HG03025 (cell line): ENCODE data around the gene M1AP.

ENCODE experiments used
- ATAC-seq: cut with Tn5 transposase; IDR thresholded peaks from one replicate; pipeline ENCODE4 v1.9.1; 2021; ENCODE audit warnings: mild to moderate bottlenecking, moderate library complexity; ENCODE audit not compliant: unreplicated experiment, low FRiP score

M1AP gene

DNA sequence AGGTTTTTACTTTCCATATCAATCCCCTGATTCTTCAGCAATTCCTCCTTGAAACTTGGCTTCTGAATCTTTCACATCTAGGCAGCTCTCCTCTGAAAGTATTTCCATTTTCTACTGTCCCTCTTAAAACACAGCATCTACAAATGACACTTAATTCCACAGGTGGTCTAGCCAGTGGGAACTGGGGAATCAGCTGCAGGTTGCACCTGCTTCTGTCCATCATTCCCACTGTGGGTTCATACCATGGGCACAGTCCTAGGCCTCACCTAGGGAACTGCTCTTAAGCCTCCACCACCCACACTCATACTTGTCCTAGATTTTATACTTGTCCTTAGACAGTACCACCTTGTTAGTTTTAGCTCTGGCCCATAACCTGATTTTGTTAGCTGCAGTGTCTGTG is 96.6 kb downstream of the M1AP start:
- ATAC-seq, result no peak

DNA sequence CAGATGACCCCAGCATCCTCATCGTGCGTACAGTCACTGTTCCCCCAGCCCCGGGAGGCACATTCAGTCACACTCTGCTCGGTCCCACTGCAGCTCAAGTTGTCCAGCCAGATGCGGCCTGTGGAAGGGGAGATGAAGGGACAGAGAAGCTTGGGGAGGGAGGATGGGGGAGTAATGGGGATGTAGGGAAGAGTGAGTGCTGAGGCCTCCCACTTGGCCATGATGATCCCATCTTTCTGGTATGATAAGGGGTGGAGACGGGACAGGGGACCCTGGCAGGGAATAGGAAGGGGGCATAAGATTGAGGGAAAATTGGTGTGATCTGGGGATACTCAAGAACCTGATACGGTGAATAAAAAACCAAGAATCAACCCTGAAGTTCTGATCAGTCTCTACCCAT is 97.9 kb downstream of the M1AP start:
- ATAC-seq, result no peak

DNA sequence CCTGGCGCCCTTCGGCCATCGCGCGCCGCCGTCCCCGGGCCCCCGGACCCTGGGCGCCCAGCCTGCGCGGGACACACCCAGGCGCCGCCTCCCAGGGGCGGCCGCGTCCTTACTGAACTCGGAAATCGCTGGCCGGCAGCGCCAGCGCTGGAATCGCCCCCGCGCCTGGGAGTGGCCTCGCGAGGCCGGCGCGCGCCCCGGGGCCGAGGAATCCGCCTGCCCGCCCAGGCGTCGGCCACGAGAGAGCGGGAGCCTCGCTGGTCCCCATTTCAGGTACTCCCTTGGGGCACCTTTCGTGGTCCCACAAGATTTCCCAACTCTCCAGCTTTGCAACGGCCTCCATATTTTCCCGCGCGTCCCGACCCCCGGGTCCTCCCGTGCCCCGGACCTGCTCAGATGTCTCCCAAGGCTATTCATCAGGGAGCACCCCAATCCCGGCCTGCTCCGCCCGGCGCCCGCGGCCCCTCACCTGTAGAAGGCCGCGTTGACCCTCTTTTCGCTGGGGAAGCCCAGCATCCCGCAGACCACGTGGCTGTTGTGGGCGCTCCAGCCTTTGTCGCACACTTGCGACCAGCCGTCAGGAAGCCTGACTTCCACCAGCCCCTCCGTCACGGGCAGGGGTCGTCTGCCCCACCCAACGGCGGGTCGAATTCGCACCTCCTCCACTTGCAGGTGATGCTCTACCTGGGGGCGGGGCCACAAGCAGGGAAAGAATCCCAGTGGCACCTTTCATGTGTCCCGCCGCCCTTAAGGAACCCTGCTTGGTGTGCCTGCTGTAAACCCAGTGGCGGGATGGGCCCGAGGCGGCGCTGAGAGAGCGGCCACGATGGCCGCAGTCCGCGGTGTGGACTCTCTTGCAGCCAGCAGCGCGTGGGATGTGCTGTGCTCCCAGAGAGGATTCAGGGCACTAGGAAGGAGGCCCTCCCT is 99.0 kb downstream of the M1AP start:
- no peak for ATAC-seq

DNA sequence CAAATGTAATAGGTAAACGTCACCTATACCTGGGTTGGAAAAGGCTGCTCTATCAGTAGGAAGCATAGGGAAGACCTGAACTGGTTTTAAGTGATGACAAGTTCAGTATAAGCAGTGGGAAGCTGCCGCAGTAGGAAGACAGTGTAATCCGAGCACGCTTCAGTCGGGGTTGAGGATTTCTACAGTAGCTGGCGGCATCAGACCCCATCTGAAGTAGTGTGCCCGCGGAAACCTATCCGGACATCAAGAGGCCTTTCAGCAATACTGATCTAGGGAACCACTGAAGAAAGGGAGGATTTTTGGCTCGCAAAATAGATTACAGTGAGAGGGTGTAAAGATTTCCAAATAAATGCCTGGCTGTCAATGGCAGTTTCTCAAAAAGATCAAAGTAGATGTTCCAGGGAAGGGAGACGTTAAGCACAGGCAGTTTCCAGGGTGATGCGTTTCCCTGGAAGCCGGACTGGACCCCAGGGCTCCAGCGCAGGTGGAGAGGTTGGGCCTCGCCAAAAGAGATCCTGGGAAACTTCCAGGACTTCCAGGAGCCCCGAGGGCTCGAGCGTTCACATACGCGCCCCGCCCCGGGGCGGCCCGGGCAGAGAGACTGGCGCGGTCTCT is 99.7 kb downstream of the M1AP start:
- ATAC-seq, result no peak

DNA sequence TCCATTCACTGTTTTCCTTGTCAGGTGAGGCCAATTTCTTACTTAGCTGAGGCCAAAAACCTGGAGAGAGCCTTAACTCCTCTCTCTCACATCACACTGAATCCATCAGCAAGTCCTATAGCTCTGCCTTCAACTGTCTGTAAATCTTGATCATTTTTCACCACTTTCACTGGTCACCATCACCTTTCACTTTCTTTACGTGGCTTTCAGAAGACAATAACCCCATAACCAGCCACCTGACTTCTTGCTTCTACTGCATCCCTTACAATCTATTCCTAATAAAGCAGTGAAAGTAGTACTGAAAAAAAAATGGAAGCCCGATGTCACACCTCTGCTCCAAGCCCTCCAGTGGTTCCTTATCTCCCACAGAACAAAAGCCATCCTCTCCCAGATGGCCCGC is 102.1 kb downstream of the M1AP start:
- ATAC-seq, result no peak

DNA sequence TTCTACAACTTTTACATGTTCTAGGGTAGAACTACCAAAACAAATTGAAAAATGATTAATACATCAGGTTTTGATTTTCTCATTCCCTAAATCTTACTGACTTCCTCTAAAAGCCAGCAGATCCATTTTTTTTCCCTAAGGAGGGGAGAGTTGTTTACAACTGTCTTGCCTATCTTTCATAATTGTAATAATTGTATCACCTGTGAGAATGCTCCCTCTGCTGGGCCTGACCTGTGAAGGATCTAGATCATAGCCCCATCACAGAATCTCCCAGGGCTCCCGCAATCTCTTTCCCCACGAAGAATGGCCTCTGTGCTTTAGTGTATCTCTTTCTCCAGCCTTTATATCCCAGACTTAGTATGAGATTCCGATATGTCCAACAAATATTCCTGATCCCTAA is 103.5 kb downstream of the M1AP start:
- ATAC-seq, result no peak

DNA sequence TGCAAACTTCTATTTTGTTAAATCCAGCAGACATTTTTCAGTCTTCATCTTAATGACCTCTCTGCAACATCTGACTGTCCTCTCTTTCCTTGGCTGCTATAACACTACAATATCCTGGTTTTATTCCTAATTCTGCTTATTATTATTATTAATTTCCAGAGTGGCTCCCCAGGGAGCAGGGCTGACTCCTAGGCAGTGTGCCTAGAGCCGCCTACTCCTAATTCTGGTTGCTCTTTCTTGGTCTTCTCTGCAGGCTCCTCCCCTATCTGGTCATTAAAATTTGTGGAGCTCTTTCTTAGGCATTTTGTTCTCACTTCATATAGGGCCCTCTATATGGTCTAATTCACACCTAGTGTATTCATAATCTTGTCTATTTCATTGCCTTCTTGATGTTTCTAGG is 105.2 kb downstream of the M1AP start:
- ATAC-seq, result no peak

DNA sequence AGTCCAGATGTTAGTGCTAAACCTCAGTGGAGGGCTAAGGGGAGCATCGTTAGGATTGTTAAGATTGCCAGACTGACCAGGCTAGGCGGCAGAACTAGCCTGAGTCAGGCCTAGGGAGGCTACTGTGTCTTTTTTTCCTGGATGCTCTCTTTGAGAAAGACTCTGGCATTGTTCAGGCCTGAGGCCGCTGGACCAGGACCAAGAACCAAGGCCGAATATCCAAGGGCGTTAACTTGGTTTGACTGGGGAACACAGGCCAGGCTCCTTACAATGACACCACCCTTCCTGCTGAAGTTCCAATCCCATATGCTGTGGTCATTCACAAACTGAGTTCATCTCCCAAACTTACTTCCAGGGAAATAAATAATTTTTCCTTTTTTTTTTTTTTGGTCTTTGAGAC is 107.8 kb downstream of the M1AP start:
- ATAC-seq, result no peak

DNA sequence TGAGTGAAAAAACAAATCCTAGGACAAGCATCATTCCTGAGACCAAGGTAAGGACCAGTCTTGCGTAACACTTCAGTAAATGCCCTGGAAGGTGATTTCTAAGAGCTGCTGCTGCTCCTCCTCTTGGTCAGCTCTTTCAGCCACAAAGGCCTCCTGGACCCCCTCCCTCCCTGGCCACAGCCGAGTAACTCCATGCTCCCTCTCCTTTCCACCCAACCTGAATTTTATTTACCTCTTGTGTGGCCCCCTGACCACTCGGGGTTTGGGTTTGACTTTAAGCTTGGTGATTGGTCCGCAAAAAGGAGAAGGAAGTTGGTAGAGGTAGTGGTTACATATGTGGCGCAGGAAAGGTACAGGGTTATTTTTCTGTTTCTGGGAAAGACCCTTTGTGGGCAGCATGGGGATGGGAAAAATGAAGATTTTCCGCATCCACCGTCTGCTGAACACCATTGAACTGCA is 109.2 kb downstream of the M1AP start:
- ATAC-seq, result no peak

DNA sequence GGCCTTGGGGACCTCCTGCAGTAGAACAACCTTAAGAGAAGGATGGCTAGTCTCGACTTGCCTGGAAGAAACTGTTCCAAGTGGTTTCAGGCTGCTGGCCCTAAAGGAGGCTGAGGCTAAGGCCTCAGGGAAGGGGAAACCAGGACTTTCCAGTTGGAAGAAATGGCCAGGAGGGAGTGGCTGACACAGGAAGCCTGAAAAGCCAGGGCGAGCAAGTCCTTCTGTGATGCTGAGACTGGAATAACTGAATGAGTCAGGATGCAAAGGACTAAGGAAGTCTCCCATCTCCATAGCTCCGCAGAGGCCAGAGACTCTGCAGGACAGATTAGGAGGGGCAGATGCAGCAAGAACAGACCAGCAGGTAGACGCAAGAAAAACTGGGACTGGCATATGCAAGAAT is 111.0 kb downstream of the M1AP start:
- ATAC-seq, result no peak

DNA sequence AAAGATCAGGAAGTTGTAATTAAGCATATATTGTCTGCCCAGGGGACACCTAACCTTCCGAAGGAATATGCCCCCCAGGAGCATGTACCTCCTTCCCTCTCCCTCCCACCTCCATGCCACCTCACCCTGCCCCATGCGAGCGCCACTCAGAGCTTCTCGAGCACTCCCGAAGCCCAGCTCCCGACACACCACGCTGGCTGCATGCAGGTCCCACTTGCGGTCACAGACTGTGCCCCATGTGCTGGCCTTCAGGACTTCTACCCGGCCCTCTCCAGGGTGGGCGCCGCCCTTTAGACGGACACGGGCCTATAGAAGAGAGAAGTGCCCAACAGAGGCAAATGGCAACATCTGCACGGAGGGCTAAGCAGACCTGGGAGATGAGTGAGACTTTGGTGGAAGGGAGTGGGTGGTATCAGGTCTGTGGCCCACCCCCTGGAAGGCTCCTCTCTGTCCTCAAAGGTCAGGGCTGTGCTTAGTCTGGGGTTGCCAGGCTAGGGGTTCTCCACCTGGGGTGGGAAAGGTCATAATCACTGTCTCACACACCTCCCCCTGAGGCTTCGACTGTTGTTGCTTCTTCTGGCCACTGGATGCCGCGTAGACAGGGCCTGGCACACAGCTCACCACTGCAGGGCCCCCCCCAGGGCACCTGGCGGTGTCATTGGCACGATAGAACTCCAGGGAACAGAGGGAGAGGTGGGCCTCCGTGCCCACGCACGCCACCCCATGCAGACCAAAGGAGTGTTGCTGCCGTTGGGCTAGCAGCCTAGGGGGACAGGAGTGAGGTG is 111.8 kb downstream of the M1AP start:
- no peak for ATAC-seq

DNA sequence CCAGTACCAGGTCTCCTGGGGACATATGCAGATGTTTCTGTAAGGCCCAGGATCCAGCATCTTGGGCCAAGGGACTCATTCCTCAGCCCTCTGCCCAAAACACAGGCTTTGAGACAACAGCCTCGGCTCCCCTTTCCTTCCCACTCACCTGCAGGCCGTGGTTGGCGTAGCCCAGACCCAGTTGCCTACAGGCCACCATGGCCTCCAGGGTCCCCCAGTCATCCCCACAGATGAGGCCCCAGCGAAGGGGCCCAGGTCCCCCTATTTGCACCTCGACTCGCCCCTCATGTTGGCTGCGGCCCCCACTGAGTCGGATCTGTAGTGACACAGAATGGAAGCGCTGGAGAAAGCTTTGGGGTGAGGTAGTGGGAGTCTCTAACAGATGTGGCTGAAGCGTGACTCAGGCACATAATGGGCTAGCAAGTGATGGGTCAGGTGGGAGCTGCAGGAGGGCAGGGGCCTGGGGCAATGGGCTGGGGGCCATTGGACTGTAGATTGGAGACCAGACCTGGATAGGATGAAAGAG is 112.6 kb downstream of the M1AP start:
- no peak for ATAC-seq

DNA sequence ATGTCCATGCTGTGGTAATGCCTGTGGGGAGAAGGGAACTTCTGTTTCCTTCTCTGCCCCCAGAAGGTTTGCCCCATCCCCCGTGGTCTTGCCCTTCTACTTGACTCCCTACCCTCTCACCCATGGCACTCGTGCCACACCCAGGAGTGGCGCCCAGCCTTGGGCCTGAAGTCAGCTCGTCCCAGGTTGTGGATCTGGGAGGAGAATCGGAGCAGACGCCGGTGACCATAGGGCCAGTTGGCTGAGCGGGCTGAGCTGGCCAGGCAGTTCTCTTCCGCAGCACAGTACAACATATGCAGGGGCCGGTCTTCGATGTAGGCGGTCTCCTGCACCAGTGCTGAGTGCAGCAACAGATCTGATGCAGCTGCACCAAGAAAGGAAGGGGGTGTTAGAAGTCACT is 113.7 kb downstream of the M1AP start:
- ATAC-seq, result no peak

DNA sequence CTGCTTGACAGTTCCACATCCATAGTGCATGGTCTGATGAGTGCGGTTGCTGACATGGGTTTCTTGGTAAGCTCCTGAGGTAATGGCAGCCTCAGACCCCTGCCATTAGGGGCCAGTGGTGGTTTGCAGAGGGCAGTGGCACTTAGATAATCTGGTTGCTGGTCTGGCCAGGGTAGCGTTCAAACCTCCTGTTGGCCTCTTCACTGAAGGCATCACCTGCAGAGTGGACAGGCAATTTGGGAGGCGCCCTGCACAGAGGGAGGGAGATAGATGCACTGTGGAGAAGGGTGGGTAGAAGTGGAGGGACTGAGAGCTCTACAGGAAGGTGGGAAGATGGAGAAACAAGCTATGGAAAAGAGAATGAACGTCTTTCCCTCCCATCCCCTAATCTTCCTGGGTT is 114.7 kb downstream of the M1AP start:
- ATAC-seq, result no peak

DNA sequence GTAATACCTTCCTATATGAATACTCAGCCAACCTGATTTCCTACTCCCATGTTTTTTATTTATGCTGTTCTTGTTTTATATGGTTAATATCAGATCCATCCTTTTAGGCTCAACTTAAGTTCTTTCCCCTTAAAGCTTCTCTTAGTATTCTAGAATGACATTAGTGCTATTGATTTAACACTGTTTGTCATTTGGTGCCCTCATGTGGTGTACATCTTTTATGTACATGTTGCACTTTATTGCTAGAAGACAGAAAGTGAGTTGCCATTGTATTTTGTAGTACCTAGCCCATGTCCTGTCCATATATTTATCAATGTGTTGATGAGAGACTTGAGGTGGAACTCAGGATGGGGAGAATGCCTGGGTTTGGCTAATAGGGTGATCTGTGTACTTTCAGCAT is 115.9 kb downstream of the M1AP start:
- no peak for ATAC-seq

DNA sequence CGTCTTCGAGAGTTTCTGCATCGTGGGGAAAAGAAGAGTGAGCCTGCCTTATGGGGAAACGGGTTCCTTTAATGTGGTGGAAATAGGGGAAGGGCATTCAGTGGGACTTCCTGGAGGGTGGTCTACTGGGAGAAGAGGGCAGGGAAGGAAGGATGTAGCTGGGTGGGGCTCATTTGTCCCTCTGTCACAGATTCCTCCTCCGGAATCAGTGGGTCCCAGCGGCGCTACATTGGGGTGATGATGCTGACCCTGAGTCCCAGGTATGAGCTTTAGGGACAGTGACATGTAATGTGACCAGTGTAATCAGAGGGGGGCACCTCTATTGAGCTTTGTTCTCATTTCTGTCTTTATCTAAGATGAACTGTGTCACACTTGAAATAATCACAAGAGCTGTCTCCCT is 116.5 kb downstream of the M1AP start:
- no peak for ATAC-seq

DNA sequence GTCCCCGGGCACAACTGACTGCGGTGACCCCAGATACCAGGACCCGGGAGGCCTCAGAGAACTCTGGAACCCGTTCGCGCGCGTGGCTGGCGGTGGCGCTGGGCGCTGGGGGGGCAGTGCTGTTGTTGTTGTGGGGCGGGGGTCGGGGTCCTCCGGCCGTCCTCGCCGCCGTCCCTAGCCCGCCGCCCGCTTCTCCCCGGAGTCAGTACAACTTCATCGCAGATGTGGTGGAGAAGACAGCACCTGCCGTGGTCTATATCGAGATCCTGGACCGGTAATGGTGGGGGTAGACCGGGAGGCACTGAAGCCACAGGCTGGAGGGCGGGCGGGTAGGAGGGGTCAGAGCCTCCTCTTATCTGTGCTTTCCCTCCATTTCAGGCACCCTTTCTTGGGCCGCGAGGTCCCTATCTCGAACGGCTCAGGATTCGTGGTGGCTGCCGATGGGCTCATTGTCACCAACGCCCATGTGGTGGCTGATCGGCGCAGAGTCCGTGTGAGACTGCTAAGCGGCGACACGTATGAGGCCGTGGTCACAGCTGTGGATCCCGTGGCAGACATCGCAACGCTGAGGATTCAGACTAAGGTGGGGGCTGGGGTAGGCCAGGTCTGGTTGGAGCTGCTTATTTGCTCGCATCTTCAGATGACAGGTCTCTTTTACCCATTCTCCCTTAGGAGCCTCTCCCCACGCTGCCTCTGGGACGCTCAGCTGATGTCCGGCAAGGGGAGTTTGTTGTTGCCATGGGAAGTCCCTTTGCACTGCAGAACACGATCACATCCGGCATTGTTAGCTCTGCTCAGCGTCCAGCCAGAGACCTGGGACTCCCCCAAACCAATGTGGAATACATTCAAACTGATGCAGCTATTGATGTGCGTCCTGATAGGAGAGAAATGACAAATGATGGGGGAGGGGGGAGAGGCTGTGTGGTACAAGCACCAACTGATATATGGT is 117.6 kb downstream of the M1AP start:
- ATAC-seq, result peak; percentile 30

DNA sequence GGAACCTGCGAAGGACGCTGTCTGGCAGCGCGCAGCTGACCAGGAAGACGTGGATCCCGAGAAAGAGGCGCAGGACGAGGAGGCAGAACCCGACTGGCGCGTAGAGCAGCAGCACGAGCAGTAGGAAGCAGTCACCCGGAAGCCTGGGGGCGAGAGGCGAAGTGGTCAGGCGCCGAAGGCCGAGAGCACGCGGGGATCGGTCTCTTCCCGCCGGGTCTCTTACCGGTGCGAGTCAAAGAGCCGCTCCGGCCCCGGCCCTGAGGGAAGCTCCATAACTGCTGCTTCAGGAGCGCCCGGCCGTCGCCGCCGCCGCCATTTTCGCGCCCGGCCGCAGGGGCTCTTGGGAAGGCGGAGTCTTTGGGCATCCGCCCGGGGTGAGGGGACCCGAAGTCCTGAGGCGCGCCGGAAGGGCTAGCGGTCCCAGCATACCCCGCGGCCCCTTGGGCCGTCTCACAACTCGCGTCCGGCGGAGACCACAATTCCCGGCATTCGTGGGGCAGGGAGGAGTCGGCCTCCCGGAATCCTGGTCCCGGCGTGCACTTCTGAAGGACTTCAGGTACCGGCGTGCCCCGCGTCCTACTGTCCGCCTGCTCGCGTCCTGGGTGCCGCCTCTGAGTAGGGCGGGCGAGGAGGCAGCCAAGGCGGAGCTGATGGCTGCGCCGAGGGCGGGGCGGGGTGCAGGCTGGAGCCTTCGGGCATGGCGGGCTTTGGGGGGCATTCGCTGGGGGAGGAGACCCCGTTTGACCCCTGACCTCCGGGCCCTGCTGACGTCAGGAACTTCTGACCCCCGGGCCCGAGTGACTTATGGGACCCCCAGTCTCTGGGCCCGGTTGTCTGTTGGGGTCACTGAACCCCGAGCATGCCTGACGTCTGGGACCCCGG is 118.5 kb downstream of the M1AP start, which contains the start of the genes AUP1 and HTRA2:
Gene AUP1 (minus strand): TSS at position 350 of the 882 bp plus-strand sequence. CDS start 77 bp downstream, at position 273.
Gene HTRA2 (plus strand): TSS at position 577 of the 882 bp plus-strand sequence. CDS start 74 bp downstream, at position 651.
- peak; percentile 75 for ATAC-seq
